Tibial nerve (tissue), 4 donors: Measurements from ENCODE around the gene OR13A1. TPM values are rescaled to one million over a fixed set of nuclear protein-coding genes. Genes with fewer than 3 reads are reported as not detected.
"Not testable (repeated sequence)": the region's sequence is repeated elsewhere in the genome, so short reads cannot be mapped to it uniquely, and the experiment has no call there.

Source experiments
- DNase-seq, 2 donors: peaks; one replicate each; pipeline ENCODE4 v3.0.0-alpha.2; 2019; ENCODE audit warnings: low spot score in 2 of 2
- H3K27ac ChIP-seq, 4 donors: fragments of 200-600 bp; sonication (generic) in 3 of 4; one replicate each; pipeline ENCODE4 v1.5.1; 2017 to 2019; ENCODE audit warnings: mild to moderate bottlenecking in 1 of 4
- H3K27me3 ChIP-seq, 2 donors: fragments of 200-600 bp; sonication (generic) in 1 of 2; one replicate each; pipeline versions ENCODE4 v1.5.1 to v1.6.0; 2017 to 2019
- H3K36me3 ChIP-seq, 3 donors: fragments of 200-600 bp; sonication (generic); one replicate each; pipeline ENCODE4 v1.5.1; 2018 to 2019
- H3K4me1 ChIP-seq, 4 donors: fragments of 200-600 bp; sonication (generic) in 3 of 4; one replicate each; pipeline ENCODE4 v1.5.1; 2017 to 2019
- H3K4me3 ChIP-seq, 4 donors: fragments of 200-600 bp; sonication (generic) in 3 of 4; one replicate each; pipeline ENCODE4 v1.5.1; 2017 to 2019; ENCODE audit warnings: mild to moderate bottlenecking in 1 of 4, moderate library complexity in 1 of 4
- H3K9me3 ChIP-seq, 4 donors: fragments of 200-600 bp; sonication (generic) in 3 of 4; one replicate each; pipeline ENCODE4 v1.5.1; 2017 to 2019
- CTCF ChIP-seq, 5 experiments: fragments of 200-600 bp in 3 of 5; fragments of 450-650 bp in 2 of 5; sonication (generic) in 3 of 5; IDR thresholded peaks; one replicate each; pipeline ENCODE4 v1.5.1; 2016 to 2019; ENCODE audit warnings: antibody characterized with exemption in 5 of 5, mild to moderate bottlenecking in 3 of 5, moderate library complexity in 2 of 5
- EP300 ChIP-seq, 2 donors: sonication (generic); formaldehyde crosslinking; IDR thresholded peaks; one replicate each; pipeline ENCODE4 v1.6.1; 2017; ENCODE audit warnings: antibody characterized with exemption in 2 of 2, mild to moderate bottlenecking in 1 of 2
- POLR2A ChIP-seq, 2 donors: fragments of 450-650 bp; IDR thresholded peaks; one replicate each; pipeline ENCODE4 v1.6.1; 2017; ENCODE audit warnings: antibody characterized with exemption in 2 of 2, mild to moderate bottlenecking in 2 of 2, moderate library complexity in 2 of 2
- WGBS, 2 donors: methylation state at CpG; one replicate each; pipeline ENCODE4 v1.1.5; 2018; 5-methylcytosine and 5-hydroxymethylcytosine counted together
- total RNA-seq, 4 donors: library from RNA; depleted of rRNA; stranded (reverse); fragments of >200 nt; gene quantifications; one replicate each; pipeline ENCODE4 v1.1.0, GENCODE V29; 2016

OR13A1 gene
- total RNA-seq, 4 donors from 2014 or later = not detected

GRCh38 chr10:45274364-45274763 lies 41.0 kb downstream of the OR13A1 start:
- no peak for DNase-seq
- Histone ChIP-seq H3K36me3 (no peaks in the 10 kb centered on the region), H3K4me3 (no peak overlapping the region), H3K27me3 (no peaks in the 10 kb centered on the region), H3K9me3 (no peaks in the 10 kb centered on the region), H3K27ac (no peak overlapping the region), H3K4me1 (no peaks in the 10 kb centered on the region)
- TF ChIP-seq CTCF (IDR thresholded peaks at IDR 0.05) (no peak), EP300 (IDR thresholded peaks at IDR 0.05) (no peak), POLR2A (IDR thresholded peaks at IDR 0.05) (no peak)
- WGBS, 2 donors = 50 to 75% methylated on average over 1 of the region's 1 CpG

DNA sequence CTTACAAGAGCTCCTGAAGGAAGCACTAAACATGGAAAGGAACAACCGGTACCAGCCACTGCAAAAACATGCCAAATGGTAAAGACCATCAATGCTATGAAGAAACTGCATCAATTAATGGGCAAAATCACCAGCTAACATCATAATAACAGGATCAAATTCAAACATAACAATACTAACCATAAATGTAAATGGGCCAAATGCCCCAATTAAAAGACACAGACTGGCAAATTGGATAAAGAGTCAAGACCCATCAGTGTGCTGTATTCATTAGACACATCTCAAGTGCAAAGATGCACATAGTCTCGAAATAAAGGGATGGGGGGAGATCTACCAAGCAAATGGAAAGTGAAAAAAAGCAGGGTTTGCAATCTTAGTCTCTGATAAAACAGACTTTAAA lies 47.6 kb downstream of the OR13A1 start:
- not testable (repeated sequence) for H3K36me3 ChIP-seq, H3K27me3 ChIP-seq, H3K4me1 ChIP-seq, DNase-seq, H3K27ac ChIP-seq, H3K4me3 ChIP-seq
- H3K9me3 ChIP-seq = peaks cover 0 to 16% (median 2%) of the 10 kb centered on the region in 4 donors
- WGBS, 2 donors = 75 to 86% methylated on average over 2 of the region's 2 CpGs

- Histone ChIP-seq H3K4me1 (no peaks in the 10 kb centered on the region), H3K27ac (no peak overlapping the region), H3K27me3 (no peaks in the 10 kb centered on the region), H3K4me3 (no peak overlapping the region), H3K9me3 (peaks cover 0 to 16% (median 2%) of the 10 kb centered on the region in 4 donors), H3K36me3 (no peaks in the 10 kb centered on the region)
- 81 to 91% methylated on average over 4 of the region's 4 CpGs for WGBS, 2 donors
- DNase-seq = no peak
- TF ChIP-seq CTCF (IDR thresholded peaks at IDR 0.05) (no peak), POLR2A (IDR thresholded peaks at IDR 0.05) (no peak), EP300 (IDR thresholded peaks at IDR 0.05) (no peak)
Observed at GRCh38 chr10:45265996-45266395, 49.4 kb downstream of the OR13A1 start.

DNA sequence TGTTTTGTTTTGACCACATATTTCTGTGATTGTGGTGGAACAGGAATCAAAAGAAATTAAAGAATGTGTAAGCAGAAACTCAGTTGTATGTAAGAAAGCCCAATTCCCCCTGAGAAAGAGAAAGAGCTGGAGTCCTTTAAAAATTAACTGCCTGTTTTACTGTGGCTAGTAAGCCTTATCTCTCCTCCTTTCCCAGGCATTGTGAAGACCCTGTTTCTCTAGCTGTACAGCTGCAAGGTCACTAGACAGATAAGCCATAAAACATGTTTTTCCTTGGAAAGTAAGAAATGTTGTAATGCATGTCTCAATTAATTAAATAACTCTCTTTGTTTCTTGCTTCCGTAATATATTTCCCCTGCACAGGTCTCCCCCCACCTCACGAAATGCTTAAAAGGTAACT lies 53.5 kb downstream of the OR13A1 start:
- 81% methylated on average over 2 of the region's 2 CpGs for WGBS, 2 donors

DNA sequence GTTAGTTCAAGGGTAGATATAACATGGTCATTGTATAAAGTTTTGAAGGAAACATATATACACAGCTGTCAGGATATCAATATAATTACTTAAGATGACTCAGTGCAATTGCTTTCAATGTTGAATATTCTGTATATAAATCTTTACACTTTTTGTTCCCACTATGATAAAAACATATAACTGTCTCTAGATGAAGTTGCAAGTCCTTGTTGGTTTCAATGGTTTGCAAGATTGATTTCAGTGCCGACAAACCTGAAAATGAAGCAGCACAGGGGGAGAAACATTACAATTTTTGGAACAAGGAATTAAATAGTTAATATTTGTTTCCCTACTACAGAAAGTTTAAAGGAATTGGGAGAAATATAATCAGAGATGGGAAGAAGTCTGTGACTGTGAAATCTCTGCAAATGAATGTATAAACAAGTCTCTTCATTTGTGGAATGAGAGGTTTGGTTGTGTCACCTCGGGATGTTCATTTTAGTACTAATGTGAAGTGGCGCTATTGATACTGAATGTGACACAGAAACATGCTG lies 54.1 kb downstream of the OR13A1 start:
- 81 to 82% methylated on average over 3 of the region's 3 CpGs for WGBS, 2 donors
- H3K36me3 ChIP-seq = no peaks in the 10 kb centered on the region
- no peaks in the 10 kb centered on the region for H3K4me1 ChIP-seq
- no peak for TF ChIP-seq CTCF (IDR thresholded peaks at IDR 0.05)
- no peak for TF ChIP-seq EP300 (IDR thresholded peaks at IDR 0.05)
- no peak for TF ChIP-seq POLR2A (IDR thresholded peaks at IDR 0.05)
- no peak for DNase-seq
- H3K27ac ChIP-seq = no peak overlapping the region
- no peak overlapping the region for H3K4me3 ChIP-seq
- no peaks in the 10 kb centered on the region for H3K27me3 ChIP-seq
- peaks cover 0 to 16% (median 2%) of the 10 kb centered on the region in 4 donors for H3K9me3 ChIP-seq

More for the DNA sequence above, 53.5 kb downstream of the OR13A1 start:
- H3K4me1 ChIP-seq = no peaks in the 10 kb centered on the region
- no peak overlapping the region for H3K27ac ChIP-seq
- H3K27me3 ChIP-seq = no peaks in the 10 kb centered on the region
- H3K9me3 ChIP-seq = peaks cover 0 to 16% (median 2%) of the 10 kb centered on the region in 4 donors
- TF ChIP-seq CTCF (IDR thresholded peaks at IDR 0.05) = no peak
- no peak for TF ChIP-seq POLR2A (IDR thresholded peaks at IDR 0.05)
- TF ChIP-seq EP300 (IDR thresholded peaks at IDR 0.05) = no peak
- H3K4me3 ChIP-seq = no peak overlapping the region
- no peaks in the 10 kb centered on the region for H3K36me3 ChIP-seq
- DNase-seq = no peak

DNA sequence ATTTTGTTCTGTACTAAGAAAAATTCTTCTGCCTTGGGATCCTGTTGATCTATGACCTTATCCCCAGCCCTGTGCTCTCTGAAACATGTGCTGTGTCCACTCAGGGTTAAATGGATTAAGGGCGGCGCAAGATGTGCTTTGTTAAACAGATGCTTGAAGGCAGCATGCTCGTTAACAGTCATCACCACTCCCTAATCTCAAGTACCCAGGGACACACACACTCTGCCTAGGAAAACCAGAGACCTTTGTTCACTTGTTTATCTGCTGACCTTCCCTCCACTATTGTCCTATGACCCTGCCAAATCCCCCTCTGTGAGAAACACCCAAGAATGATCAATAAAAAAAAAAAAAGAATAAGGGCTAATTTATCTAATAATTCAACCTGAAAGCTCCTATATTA lies 54.8 kb downstream of the OR13A1 start:
- 39 to 44% methylated on average over 3 of the region's 3 CpGs for WGBS, 2 donors
- not testable (repeated sequence) for DNase-seq, H3K4me3 ChIP-seq, H3K36me3 ChIP-seq, H3K27ac ChIP-seq, H3K4me1 ChIP-seq, H3K27me3 ChIP-seq
- H3K9me3 ChIP-seq = peaks cover 0 to 12% (median 2%) of the 10 kb centered on the region in 4 donors

GRCh38 chr10:45259786-45260495 lies 55.5 kb downstream of the OR13A1 start:
- not testable (repeated sequence) for H3K4me3 ChIP-seq, H3K36me3 ChIP-seq, H3K27ac ChIP-seq, H3K4me1 ChIP-seq, H3K27me3 ChIP-seq, DNase-seq
- WGBS, 2 donors = 92 to 96% methylated on average over 10 to 29 of the region's 50 CpGs
- peaks cover 0 to 12% (median 2%) of the 10 kb centered on the region in 4 donors for H3K9me3 ChIP-seq
